Body of pancreas (tissue), 4 donors: ENCODE measurements around the gene KCNK2. TPM values are rescaled to one million over a fixed set of nuclear protein-coding genes. Genes with fewer than 3 reads are reported as not detected.

Source experiments
- ATAC-seq: fragments of 150-250 bp; one replicate; pipeline ENCODE4 v1.9.1; 2016
- DNase-seq, 4 donors: peaks; one replicate each; pipeline ENCODE4 v3.0.0-alpha.2; 2019
- H3K27ac ChIP-seq, 4 donors: fragments of 200-600 bp; sonication (generic); 1 replicate in 3 of 4; 2 replicates in 1 of 4; pipeline versions ENCODE4 v1.5.1 to v1.6.1; 2016 to 2019; ENCODE audit warnings: mild to moderate bottlenecking in 1 of 4, mixed read lengths in 1 of 4, moderate library complexity in 1 of 4
- H3K27me3 ChIP-seq, 2 donors: fragments of 200-600 bp; sonication (generic); one replicate each; pipeline ENCODE4 v1.6.0; 2016; ENCODE audit warnings: mild to moderate bottlenecking in 1 of 2
- H3K36me3 ChIP-seq, 2 donors: fragments of 200-600 bp; sonication (generic); replicated peaks in 1 of 2; 2 replicates each; pipeline ENCODE4 v1.5.1; 2016; ENCODE audit warnings: low read depth in 2 of 2; ENCODE audit not compliant: insufficient read depth in 1 of 2
- H3K4me1 ChIP-seq: fragments of 200-600 bp; sonication (generic); one replicate; pipeline ENCODE4 v1.6.0; 2016
- H3K4me3 ChIP-seq, 2 donors: fragments of 200-600 bp; sonication (generic); 1 replicate in 1 of 2; 2 replicates in 1 of 2; pipeline ENCODE4 v1.5.1; 2016 to 2019
- H3K9me3 ChIP-seq, 3 donors: fragments of 200-600 bp; sonication (generic); 1 replicate in 2 of 3; 2 replicates in 1 of 3; pipeline ENCODE4 v1.5.1; 2016
- CTCF ChIP-seq, 7 experiments: fragments of 450-650 bp in 4 of 7; fragments of 200-600 bp in 3 of 7; sonication (generic) in 3 of 7; IDR thresholded peaks; one replicate each; pipeline ENCODE4 v1.5.1; 2016 to 2019; ENCODE audit warnings: antibody characterized with exemption in 7 of 7
- POLR2A ChIP-seq, 3 donors: fragments of 450-650 bp; IDR thresholded peaks; one replicate each; pipeline ENCODE4 v1.6.1; 2016; ENCODE audit warnings: antibody characterized with exemption in 3 of 3, mild to moderate bottlenecking in 2 of 3
- WGBS, 2 donors: methylation state at CpG; one replicate each; pipeline ENCODE4 v1.1.5; 2017; 5-methylcytosine and 5-hydroxymethylcytosine counted together
- intact Hi-C: fragments of 100-400 bp; cut with DNase I; formaldehyde crosslinking; loops from one replicate; pipeline ENCODE4 v1.15.1; 2023
- total RNA-seq, 2 donors: library from RNA; depleted of rRNA; stranded (reverse); fragments of >200 nt; gene quantifications; one replicate each; pipeline ENCODE4 v1.1.0, GENCODE V29; 2016

The KCNK2 gene
- total RNA-seq, 2 donors from 2014 or later: 1.6 TPM; not detected in 1

GRCh38 chr1:215250913-215251312 is 168.4 kb downstream of the KCNK2 start:
- 72 to 76% methylated on average over 2 of the region's 2 CpGs for WGBS, 2 donors

GRCh38 chr1:215251428-215251827 is 168.9 kb downstream of the KCNK2 start:
- TF ChIP-seq POLR2A (IDR thresholded peaks at IDR 0.05) (no peak), CTCF (IDR thresholded peaks at IDR 0.05) (no peak)
- no peaks in the 10 kb centered on the region for H3K36me3 ChIP-seq
- no peaks in the 10 kb centered on the region for H3K9me3 ChIP-seq
- H3K4me3 ChIP-seq: no peak overlapping the region
- no peaks in the 10 kb centered on the region for H3K4me1 ChIP-seq
- intact Hi-C loops: no loop called here
- WGBS, 2 donors: 59 to 77% methylated on average over 4 of the region's 4 CpGs
- H3K27me3 ChIP-seq: no peaks in the 10 kb centered on the region
- H3K27ac ChIP-seq: no peak overlapping the region
- no peak for DNase-seq
- ATAC-seq: no peak

More at GRCh38 chr1:215250913-215251312, 168.4 kb downstream of the KCNK2 start:
- DNase-seq (no peak), ATAC-seq (no peak)
- Histone ChIP-seq H3K4me3 (no peak overlapping the region), H3K27me3 (no peaks in the 10 kb centered on the region), H3K27ac (no peak overlapping the region), H3K36me3 (no peaks in the 10 kb centered on the region), H3K4me1 (no peaks in the 10 kb centered on the region), H3K9me3 (no peaks in the 10 kb centered on the region)
- intact Hi-C loops: no loop called here
- TF ChIP-seq POLR2A (IDR thresholded peaks at IDR 0.05) (no peak), CTCF (IDR thresholded peaks at IDR 0.05) (no peak)

- DNase-seq: no peak
- H3K9me3 ChIP-seq: no peaks in the 10 kb centered on the region
- no peak for TF ChIP-seq CTCF (IDR thresholded peaks at IDR 0.05)
- no peak for TF ChIP-seq POLR2A (IDR thresholded peaks at IDR 0.05)
- H3K27ac ChIP-seq: no peak overlapping the region
- H3K27me3 ChIP-seq: no peaks in the 10 kb centered on the region
- ATAC-seq: no peak
- H3K4me3 ChIP-seq: no peak overlapping the region
- intact Hi-C loops: no loop called here
- WGBS, 2 donors: 58 to 63% methylated on average over 1 of the region's 1 CpG
- H3K4me1 ChIP-seq: no peaks in the 10 kb centered on the region
- no peaks in the 10 kb centered on the region for H3K36me3 ChIP-seq
Observed at GRCh38 chr1:215252164-215252563, 169.6 kb downstream of the KCNK2 start.

GRCh38 chr1:215256936-215257679 is 174.6 kb downstream of the KCNK2 start:
- intact Hi-C loops: no loop called here
- WGBS, 2 donors: 43 to 50% methylated on average over 3 of the region's 3 CpGs
- Histone ChIP-seq H3K9me3 (no peaks in the 10 kb centered on the region), H3K36me3 (no peaks in the 10 kb centered on the region), H3K27me3 (no peaks in the 10 kb centered on the region), H3K27ac (no peak overlapping the region), H3K4me1 (no peaks in the 10 kb centered on the region), H3K4me3 (no peak overlapping the region)
- TF ChIP-seq POLR2A (IDR thresholded peaks at IDR 0.05): no peak
- no peak for TF ChIP-seq CTCF (IDR thresholded peaks at IDR 0.05)
- DNase-seq: no peak
- no peak for ATAC-seq

- Histone ChIP-seq H3K27ac (no peak overlapping the region), H3K27me3 (no peaks in the 10 kb centered on the region), H3K4me3 (no peak overlapping the region), H3K36me3 (no peaks in the 10 kb centered on the region), H3K9me3 (no peaks in the 10 kb centered on the region), H3K4me1 (no peaks in the 10 kb centered on the region)
- TF ChIP-seq CTCF (IDR thresholded peaks at IDR 0.05) (no peak), POLR2A (IDR thresholded peaks at IDR 0.05) (no peak)
- DNase-seq: no peak
- WGBS, 2 donors: 47 to 56% methylated on average over 5 of the region's 5 CpGs
- no peak for ATAC-seq
- intact Hi-C loops: no loop called here
Observed at GRCh38 chr1:215260711-215261110, 178.2 kb downstream of the KCNK2 start.
